ENCODE results near the gene FUBP1.

DNA sequence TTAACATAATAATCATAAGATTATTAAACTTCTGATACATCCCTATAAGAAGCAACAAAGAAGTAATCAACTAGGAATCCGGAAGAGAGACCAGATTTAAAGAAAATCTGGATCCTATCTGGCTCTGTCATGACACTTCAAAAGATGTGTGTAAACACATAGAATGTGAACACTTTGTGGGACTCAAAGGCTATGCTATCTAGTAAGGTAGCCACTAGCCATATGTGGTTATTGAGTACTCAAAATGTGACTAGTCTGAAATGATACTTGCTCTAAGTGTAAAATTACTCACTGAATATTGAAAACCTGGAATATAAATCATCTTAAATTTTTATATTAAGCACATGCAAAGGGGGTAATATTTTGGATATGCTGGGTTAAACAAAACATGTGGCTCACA is 8.7 kb downstream of the FUBP1 start:
- TF ChIP-seq, protein P1, sequence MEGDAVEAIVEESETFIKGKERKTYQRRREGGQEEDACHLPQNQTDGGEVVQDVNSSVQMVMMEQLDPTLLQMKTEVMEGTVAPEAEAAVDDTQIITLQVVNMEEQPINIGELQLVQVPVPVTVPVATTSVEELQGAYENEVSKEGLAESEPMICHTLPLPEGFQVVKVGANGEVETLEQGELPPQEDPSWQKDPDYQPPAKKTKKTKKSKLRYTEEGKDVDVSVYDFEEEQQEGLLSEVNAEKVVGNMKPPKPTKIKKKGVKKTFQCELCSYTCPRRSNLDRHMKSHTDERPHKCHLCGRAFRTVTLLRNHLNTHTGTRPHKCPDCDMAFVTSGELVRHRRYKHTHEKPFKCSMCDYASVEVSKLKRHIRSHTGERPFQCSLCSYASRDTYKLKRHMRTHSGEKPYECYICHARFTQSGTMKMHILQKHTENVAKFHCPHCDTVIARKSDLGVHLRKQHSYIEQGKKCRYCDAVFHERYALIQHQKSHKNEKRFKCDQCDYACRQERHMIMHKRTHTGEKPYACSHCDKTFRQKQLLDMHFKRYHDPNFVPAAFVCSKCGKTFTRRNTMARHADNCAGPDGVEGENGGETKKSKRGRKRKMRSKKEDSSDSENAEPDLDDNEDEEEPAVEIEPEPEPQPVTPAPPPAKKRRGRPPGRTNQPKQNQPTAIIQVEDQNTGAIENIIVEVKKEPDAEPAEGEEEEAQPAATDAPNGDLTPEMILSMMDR (IDR thresholded peaks at IDR 0.05): no peak
- TF ChIP-seq POLR2A (IDR thresholded peaks at IDR 0.05): no peak
- no peak for TF ChIP-seq POLR2AphosphoS5 (IDR thresholded peaks at IDR 0.05)
- TF ChIP-seq EP300 (IDR thresholded peaks at IDR 0.05; ENCODE audit: low read depth): no peak

All from transverse colon (tissue), 4 donors.